ELF-1 (cell line): Measurements from ENCODE around the gene METTL9.
"Not testable (repeated sequence)": the region's sequence is repeated elsewhere in the genome, so short reads cannot be mapped to it uniquely, and the experiment has no call there.

ENCODE experiments used
- DNase-seq: peaks from one replicate; pipeline ENCODE4 v3.0.0-alpha.2; 2016; ENCODE audit warnings: low read depth, low spot score

Gene METTL9

DNA sequence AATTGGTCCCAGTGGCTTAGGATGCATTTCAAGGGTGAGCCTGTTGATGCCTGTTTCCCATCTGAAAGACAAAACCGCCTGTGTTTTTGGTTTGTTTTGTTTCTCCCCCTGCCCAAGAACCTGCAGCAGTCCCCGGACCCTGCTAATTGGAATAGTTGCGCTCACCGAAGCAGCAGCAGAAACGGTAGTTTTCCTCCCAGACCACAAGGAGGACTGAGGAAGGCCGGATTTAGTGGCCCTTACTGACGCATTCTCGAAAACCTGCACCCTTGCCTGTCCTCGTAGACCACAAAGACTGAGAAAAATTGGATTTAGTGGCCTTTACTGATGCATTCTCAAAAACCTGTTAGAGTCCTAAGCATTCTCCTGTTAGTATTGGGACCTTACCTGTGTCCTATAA is 36.3 kb downstream of the METTL9 start:
- DNase-seq, result peak; percentile 44

DNA sequence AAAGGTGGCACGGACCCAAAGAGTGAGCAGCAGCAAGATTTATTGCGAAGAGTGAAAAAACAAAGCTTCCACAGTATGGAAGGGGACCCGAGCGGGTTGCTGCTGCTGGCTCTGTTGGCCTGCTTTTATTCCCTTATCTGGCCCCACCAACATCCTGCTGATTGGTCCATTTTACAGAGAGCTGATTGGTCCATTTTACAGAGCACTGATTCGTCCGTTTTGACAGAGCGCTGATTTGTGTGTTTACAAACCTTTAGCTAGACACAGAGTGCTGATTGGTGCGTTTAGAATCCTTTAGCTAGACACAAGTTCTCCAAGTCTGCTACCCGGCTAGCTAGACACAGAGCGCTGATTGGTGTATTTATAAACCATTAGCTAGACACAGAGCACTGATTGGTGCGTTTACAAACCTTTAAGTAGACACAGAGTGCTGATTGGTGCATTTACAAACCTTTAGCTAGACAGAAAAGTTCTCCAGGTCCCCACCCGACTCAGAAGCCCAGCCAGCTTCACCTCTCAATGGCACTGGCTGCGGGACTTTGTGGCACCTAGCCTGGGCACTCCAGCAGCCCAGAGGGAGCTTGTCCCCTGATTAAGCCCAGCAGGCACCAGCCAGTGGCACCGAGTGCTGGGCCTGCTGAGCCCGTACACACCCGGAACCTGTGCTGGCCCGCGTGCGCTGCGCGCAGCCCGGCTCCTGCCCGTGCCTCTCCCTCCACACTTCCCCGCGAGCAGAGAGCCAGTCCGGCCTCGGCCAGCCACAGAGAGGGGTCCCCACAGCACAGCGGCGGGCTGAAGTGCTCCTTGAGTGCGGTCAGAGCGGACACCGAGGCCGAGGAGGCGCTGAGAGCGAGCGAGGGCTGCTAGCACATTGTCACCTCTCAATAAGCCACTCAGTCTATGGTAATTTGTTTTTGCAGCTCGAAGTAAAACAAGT is 37.9 kb downstream of the METTL9 start:
- DNase-seq, result no peak

DNA sequence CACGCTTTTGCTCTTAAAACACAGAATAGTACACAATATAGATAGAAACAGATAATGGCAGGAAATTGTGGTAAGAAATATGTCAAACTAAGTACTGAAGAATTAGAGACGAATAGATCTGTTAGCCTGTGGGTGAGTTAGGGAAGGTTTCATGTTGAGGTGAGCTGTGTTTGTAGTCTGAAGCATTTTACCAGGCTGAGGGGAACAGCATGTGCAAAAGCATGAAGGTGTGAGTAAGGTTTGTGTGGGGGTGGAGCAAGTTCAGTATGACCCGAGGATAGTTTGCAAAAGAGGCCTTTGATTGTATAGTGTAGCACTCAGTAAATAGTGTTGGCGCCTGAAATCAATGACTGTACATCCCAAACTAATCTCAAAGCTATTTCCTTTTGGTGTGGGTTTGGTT is 39.2 kb downstream of the METTL9 start:
- DNase-seq, result no peak

- DNase-seq, result no peak
Measured at GRCh38 chr16:21639493-21639892, 40.1 kb downstream of the METTL9 start.

DNA sequence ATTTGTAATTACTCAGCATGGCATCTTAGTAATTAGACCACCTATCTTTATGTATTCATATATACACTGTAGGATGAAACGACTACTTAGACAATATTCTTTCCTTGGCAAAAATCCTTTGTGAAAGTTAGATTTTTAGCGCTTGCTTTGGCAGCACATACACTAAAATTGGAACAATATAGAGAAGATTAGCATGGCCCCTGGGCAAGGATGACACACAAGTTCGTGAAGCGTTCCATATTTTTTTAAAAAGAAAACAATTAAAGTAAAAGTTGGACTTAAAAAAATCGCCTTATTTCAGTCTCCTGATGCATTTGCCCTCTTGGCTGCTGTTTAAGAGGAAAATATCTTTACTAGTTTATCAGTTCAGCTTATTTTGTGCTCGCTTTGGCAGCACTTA is 42.5 kb downstream of the METTL9 start:
- DNase-seq, result no peak

GRCh38 chr16:21642861-21643260 is 43.5 kb downstream of the METTL9 start:
- DNase-seq, result no peak

DNA sequence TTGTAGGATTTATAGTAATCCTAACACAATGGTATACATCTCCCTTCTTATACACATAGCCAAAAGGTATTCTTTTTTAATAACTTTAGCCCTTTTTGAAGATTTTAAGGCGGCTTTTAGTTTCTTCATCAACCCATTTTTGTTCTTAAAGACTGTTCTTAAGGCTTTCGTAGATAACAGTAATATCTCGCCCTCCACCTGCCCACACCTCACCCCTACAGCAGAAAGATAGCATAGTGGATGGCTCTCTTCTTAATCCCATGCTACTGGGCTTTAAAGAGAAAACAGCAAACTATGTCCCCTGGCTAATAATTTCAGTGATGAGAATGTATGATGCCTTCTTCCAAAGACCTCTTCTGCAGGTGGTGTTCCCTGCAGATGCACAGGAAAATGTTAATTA is 44.4 kb downstream of the METTL9 start:
- no peak for DNase-seq

- no peak for DNase-seq
Measured at GRCh38 chr16:21644674-21645073, 45.3 kb downstream of the METTL9 start.

GRCh38 chr16:21645261-21645721 is 45.9 kb downstream of the METTL9 start:
- DNase-seq, result no peak

DNA sequence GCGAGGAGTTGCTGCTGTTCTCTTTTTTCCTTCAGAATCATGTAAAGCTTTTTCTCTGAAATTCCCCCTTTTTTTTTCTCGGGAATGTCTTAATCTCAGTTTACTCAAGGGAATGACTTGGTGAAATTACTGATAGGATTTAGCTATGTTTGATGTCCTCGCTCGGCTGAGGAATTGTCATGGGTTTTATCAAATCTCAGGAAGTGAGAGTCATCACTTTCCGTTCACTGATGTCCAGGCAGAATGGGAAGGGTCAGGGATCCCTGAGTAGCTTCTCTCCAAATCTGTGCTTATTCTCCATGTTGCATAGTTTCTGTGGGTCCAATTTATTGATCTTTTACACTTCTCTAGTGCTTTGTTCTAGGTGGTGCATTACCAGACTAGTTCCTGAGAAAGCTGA is 46.7 kb downstream of the METTL9 start:
- no peak for DNase-seq

- no peak for DNase-seq
Measured at GRCh38 chr16:21646721-21647561, 47.6 kb downstream of the METTL9 start.

DNA sequence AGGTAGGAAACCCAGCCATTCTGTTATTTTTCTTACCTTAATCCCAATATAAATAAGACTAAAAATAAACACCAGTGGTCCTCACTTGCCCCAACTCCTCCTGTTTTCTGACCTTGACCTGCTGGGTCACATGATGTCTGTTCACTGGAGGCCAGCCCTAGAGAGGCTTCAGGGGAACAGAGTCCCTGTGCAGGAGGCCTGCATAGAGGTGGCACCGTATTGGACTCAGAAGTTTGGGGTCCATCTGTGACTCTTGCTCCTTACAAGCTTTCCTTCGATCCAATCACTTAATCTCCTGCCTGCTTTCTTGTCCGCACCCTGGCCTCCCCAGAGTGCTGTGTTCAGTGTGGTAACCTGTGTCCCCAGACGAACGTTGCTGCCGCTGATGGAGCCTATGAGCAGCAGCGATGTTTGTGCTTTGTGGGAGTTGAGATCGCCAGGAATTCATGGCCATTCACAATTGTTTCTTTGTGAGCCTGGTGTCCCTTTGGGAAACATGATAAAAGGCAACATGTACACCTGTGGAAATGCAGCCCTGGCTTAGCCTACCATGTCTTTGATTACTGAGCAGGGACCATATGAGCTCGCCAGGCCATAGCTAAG is 48.3 kb downstream of the METTL9 start:
- DNase-seq, result no peak

- DNase-seq, result not testable (repeated sequence)
Measured at GRCh38 chr16:21649826-21650406, 50.5 kb downstream of the METTL9 start.

DNA sequence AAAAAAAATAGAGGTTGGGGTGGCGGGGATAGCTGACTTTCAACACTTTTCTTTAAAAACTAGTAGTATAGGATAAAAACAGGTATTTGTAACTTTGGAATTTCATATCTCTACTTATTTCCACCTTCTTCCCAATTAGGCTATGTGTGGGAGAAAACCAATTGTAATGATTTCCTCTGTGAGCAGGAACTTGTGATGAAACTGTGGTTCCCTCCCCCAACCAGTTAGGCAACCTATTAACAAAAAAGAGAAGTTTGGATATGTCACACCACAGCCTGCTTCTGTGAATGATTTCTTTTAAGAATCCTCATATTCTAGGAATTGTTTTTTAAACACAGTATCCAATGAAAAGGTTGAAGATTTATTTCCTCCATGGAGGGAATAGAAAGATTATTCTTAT is 51.1 kb downstream of the METTL9 start:
- no peak for DNase-seq

DNA sequence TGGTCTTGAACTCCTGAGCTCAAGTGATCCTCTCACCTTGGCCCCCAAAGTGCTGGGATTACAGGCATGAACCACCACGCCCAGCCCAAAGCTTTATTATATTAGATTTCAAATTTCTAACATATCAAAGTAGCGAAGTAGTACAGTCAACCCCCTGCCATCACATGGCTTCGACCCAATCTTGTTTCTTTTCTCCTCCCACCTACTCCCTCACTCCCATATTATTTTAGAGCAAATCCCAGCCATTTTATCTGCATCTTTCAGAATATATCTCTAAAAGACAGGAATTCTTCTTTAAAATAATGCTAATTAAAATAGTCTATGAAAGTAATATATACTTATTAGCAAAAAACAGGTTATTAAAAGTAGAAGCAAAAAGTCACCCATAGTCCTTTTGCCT is 52.1 kb downstream of the METTL9 start:
- no peak for DNase-seq

- no peak for DNase-seq
Measured at GRCh38 chr16:21652453-21652852, 53.1 kb downstream of the METTL9 start, which contains the start of gene IGSF6. IGSF6 (minus strand) TSS chr16:21652608; CDS start chr16:21652598, 10 bp downstream.

- DNase-seq, result no peak
Measured at GRCh38 chr16:21653571-21653970, 54.2 kb downstream of the METTL9 start.

GRCh38 chr16:21654466-21654865 is 55.1 kb downstream of the METTL9 start:
- no peak for DNase-seq

- no peak for DNase-seq
Measured at GRCh38 chr16:21654881-21655280, 55.5 kb downstream of the METTL9 start.

DNA sequence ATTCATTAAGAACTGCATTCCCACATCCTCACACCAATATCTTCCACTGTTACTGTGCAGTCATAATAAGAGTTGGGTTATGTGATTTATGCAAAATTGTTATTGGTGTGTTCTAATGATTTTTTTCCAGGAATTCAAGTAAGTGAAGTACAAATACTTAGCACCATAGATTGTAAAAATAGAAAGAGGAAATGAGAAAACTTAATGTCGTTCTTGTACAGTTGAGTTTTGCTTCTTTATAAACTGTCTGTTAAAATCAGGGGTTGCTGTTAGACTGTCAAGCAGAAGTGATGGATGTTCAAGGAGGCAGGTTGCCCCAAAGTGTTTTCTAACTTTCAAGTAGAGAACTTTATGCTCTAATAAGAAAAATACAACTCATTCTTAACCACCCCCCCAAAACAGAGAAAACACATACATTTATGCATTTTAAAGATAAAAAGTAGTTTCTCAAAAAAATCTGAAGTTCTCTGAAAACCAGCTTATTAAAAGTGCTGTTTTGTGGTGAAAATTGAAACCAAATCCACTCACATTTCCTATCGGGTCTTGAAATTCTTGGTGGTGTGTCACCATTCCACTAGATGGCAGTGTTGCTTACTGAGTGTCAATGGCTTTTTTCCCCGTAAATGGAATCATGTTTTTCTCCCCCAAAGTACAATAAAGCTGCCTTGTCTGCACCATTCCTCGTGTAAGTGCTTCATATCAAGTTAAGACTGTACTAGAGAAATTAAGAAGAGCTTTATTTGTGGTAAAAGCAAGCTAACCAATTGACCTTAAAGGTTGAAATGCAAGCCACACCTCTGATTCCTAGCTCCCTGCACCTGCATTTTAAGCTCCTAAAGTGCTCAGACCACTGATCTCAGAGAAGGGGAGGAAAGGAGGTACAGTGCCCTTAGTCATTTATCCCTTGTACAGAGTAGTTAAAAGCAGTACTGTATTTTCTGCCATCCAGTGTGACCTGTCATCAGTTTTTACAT is 57.7 kb downstream of the METTL9 start:
- peak; percentile 43 for DNase-seq
